Neuronal stem cell (in vitro differentiated cells): ENCODE data around the gene CDH18.

Source experiments
- DNase-seq: peaks from one replicate; pipeline ENCODE4 v3.0.0-alpha.2; 2013; ENCODE audit warnings: low spot score
- H2AFZ ChIP-seq: one replicate; pipeline ENCODE4 v1.6.1; 2013; ENCODE audit warnings: mild to moderate bottlenecking, low read length, inconsistent platforms
- H2AK5ac ChIP-seq: 2 replicates; pipeline ENCODE4 v1.6.1; 2013; ENCODE audit warnings: low read depth, mild to moderate bottlenecking, inconsistent platforms, low read length, moderate library complexity, mixed read lengths
- H2BK120ac ChIP-seq: 2 replicates; pipeline ENCODE4 v1.6.1; 2013; ENCODE audit warnings: low read depth, mild to moderate bottlenecking, inconsistent platforms, low read length, moderate library complexity, mixed read lengths
- H2BK12ac ChIP-seq: one replicate; pipeline ENCODE4 v1.6.1; 2013; ENCODE audit warnings: low read length, inconsistent platforms
- H2BK15ac ChIP-seq: 2 replicates; pipeline ENCODE4 v1.6.1; 2013; ENCODE audit warnings: mild to moderate bottlenecking, low read length, inconsistent platforms, mixed read lengths
- H2BK5ac ChIP-seq: one replicate; pipeline ENCODE4 v1.6.1; 2013; ENCODE audit warnings: inconsistent platforms, mild to moderate bottlenecking, low read length, moderate library complexity
- H3K14ac ChIP-seq: one replicate; pipeline ENCODE4 v1.6.1; 2013; ENCODE audit warnings: low read length, inconsistent platforms
- H3K18ac ChIP-seq: 2 replicates; pipeline ENCODE4 v1.6.1; 2013; ENCODE audit warnings: low read length, inconsistent platforms
- H3K23ac ChIP-seq: 2 replicates; pipeline ENCODE4 v1.6.1; 2013; ENCODE audit warnings: low read depth, mild to moderate bottlenecking, mixed read lengths, low read length, inconsistent platforms; ENCODE audit not compliant: poor library complexity
- H3K27ac ChIP-seq: replicated peaks from 3 replicates; pipeline ENCODE4 v1.5.1; 2013; ENCODE audit warnings: low read length, inconsistent platforms
- H3K27me3 ChIP-seq, 3 experiments: 2 replicates each; pipeline ENCODE4 v1.6.1; 2013; ENCODE audit warnings: low read length in 3 of 3, mild to moderate bottlenecking in 2 of 3, inconsistent platforms in 1 of 3, low read depth in 1 of 3, mixed read lengths in 1 of 3, moderate library complexity in 1 of 3; ENCODE audit not compliant: control insufficient read depth in 3 of 3, insufficient read depth in 3 of 3
- H3K36me3 ChIP-seq, 2 donors: replicated peaks in 1 of 2; 2 replicates each; pipeline ENCODE4 v1.6.1; 2013; ENCODE audit warnings: low read length in 2 of 2; ENCODE audit not compliant: control insufficient read depth in 2 of 2, insufficient read depth in 2 of 2
- H3K4ac ChIP-seq: 2 replicates; pipeline ENCODE4 v1.6.1; 2013; ENCODE audit warnings: inconsistent platforms, mild to moderate bottlenecking, low read length, moderate library complexity
- H3K4me1 ChIP-seq, 2 donors: 1 replicate in 1 of 2; 2 replicates in 1 of 2; pipeline ENCODE4 v1.6.1; 2013; ENCODE audit warnings: low read length in 2 of 2, low read depth in 1 of 2; ENCODE audit not compliant: control insufficient read depth in 2 of 2, insufficient read depth in 1 of 2
- H3K4me2 ChIP-seq: one replicate; pipeline ENCODE4 v1.6.1; 2013; ENCODE audit warnings: mild to moderate bottlenecking, low read length, inconsistent platforms; ENCODE audit not compliant: insufficient read depth, poor library complexity, severe bottlenecking
- H3K4me3 ChIP-seq, 2 donors: 2 replicates each; pipeline ENCODE4 v1.5.1; 2013; ENCODE audit warnings: low read length in 2 of 2, mild to moderate bottlenecking in 2 of 2, inconsistent platforms in 1 of 2, moderate library complexity in 1 of 2
- H3K79me1 ChIP-seq: one replicate; pipeline ENCODE4 v1.6.1; 2013; ENCODE audit warnings: low read depth, mild to moderate bottlenecking, inconsistent platforms, low read length, moderate library complexity
- H3K9ac ChIP-seq: one replicate; pipeline ENCODE4 v1.6.1; 2013; ENCODE audit warnings: mild to moderate bottlenecking, low read depth, low read length, inconsistent platforms; ENCODE audit not compliant: poor library complexity
- H3K9me3 ChIP-seq, 2 donors: replicated peaks in 1 of 2; 2 replicates each; pipeline versions ENCODE3 to v1.6.1; 2013; ENCODE audit warnings: low read length in 2 of 2, mild to moderate bottlenecking in 2 of 2, inconsistent platforms in 1 of 2, low read depth in 1 of 2, mixed read lengths in 1 of 2, moderate library complexity in 1 of 2; ENCODE audit not compliant: control insufficient read depth in 2 of 2, insufficient read depth in 1 of 2
- H4K8ac ChIP-seq: one replicate; pipeline ENCODE4 v1.6.1; 2013; ENCODE audit warnings: low read depth, mild to moderate bottlenecking, inconsistent platforms, low read length, moderate library complexity
- H4K91ac ChIP-seq: one replicate; pipeline ENCODE4 v1.6.1; 2013; ENCODE audit warnings: low read length, low read depth, mild to moderate bottlenecking, inconsistent platforms; ENCODE audit not compliant: poor library complexity
- WGBS, 2 donors: extraction: QIAGEN DNeasy Blood & Tissue Kit; methylation state at CpG; one replicate each; pipeline ENCODE4 v1.1.7; 2013; ENCODE audit warnings: missing lambda C conversion rate in 2 of 2, mixed read lengths in 1 of 2; ENCODE audit not compliant: insufficient read length in 2 of 2, insufficient replicate concordance in 1 of 2; ENCODE audit errors: extremely low coverage in 2 of 2; 5-methylcytosine and 5-hydroxymethylcytosine counted together

The CDH18 gene

DNA sequence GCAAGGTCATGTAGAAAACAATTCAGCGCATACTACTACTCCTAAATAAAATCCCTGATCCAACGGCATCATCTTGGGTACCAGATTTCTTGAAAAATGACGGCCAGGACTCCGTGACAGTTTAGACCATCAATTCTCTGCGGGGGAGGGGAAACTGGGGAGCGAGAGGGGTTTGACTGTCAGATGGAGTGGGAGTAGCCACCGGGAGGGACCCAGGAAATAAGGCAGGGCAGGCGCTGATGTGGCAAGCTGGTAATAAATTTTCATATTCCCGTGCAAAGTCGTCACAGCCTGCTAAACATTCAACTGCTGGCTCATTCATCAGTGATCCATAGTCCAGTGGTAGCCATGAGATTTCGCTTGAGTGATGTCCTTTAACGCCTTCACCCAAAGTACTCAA, 457 bp upstream of the CDH18 start:
- Histone ChIP-seq H3K4me3 (peak overlapping the region; percentile 30 to 61), H3K14ac (no peak overlapping the region), H3K27me3 (peaks cover 0 to 38% (median 6%) of the 10 kb centered on the region in 3 experiments), H3K4me1 (peaks cover 0 to 2% of the 10 kb centered on the region in 2 donors), H3K27ac (no peak overlapping the region), H3K36me3 (no peaks in the 10 kb centered on the region), H3K18ac (no peak overlapping the region), H3K4me2 (peak overlapping the region; percentile 75), H2BK120ac (no peak overlapping the region), H3K9me3 (no peaks in the 10 kb centered on the region), H4K91ac (no peak overlapping the region), H3K79me1 (no peaks in the 10 kb centered on the region), H3K4ac (no peak overlapping the region), H2BK12ac (no peak overlapping the region), H3K9ac (no peak overlapping the region), H2BK5ac (no peak overlapping the region), H4K8ac (no peak overlapping the region), H2BK15ac (no peak overlapping the region), H3K23ac (no peak overlapping the region), H2AK5ac (no peak overlapping the region), H2AFZ (peak overlapping the region; percentile 89)
- DNase-seq, result no peak
- WGBS, 2 donors, result no CpG with 5 or more reads among the region's 12 CpGs

DNA sequence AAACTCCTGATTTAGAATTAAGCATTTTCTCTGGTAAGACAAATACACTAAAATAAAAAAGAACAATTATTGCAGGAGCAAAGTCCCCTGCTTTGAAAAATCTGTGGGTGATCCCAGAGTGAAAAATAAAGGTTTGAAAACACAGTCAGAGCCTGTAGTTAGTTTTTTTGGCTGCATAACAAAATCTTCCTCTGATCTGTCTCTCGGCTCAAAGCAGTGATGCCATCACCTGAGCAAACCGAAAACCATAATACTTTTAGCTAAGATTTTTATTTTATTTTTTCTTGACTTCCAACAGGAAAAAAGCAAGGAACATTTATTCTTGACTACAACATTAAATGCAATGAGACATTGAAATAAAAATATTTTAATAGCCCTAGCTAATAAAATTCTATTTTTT, 1.2 kb downstream of the CDH18 start:
- Histone ChIP-seq H3K27me3 (peaks cover 0 to 38% (median 6%) of the 10 kb centered on the region in 3 experiments), H3K14ac (no peak overlapping the region), H2BK12ac (no peak overlapping the region), H3K4me3 (no peak overlapping the region), H3K23ac (no peak overlapping the region), H3K36me3 (no peaks in the 10 kb centered on the region), H2BK120ac (no peak overlapping the region), H2BK5ac (no peak overlapping the region), H3K9ac (no peak overlapping the region), H3K4me1 (peaks cover 0 to 2% of the 10 kb centered on the region in 2 donors), H3K18ac (no peak overlapping the region), H3K9me3 (no peaks in the 10 kb centered on the region), H2AK5ac (no peak overlapping the region), H3K79me1 (no peaks in the 10 kb centered on the region), H3K4me2 (no peak overlapping the region), H3K27ac (no peak overlapping the region), H4K8ac (no peak overlapping the region), H4K91ac (no peak overlapping the region), H2AFZ (no peak overlapping the region), H2BK15ac (no peak overlapping the region), H3K4ac (no peak overlapping the region)
- no peak for DNase-seq
- WGBS, 2 donors, result no CpG with 5 or more reads among the region's 2 CpGs

GRCh38 chr5:19986031-19986619, 1.9 kb downstream of the CDH18 start:
- no peak overlapping the region for H2BK12ac ChIP-seq
- no peak overlapping the region for H3K14ac ChIP-seq
- no CpG with 5 or more reads among the region's 1 CpG for WGBS, 2 donors
- H2AK5ac ChIP-seq, result no peak overlapping the region
- no peak overlapping the region for H3K18ac ChIP-seq
- H2AFZ ChIP-seq, result no peak overlapping the region
- no peak overlapping the region for H2BK15ac ChIP-seq
- H3K79me1 ChIP-seq, result no peaks in the 10 kb centered on the region
- no peak overlapping the region for H2BK120ac ChIP-seq
- H3K9ac ChIP-seq, result no peak overlapping the region
- no peak for DNase-seq
- no peak overlapping the region for H3K4ac ChIP-seq
- H3K27me3 ChIP-seq, result peaks cover 0 to 38% (median 6%) of the 10 kb centered on the region in 3 experiments
- no peaks in the 10 kb centered on the region for H3K36me3 ChIP-seq
- H3K23ac ChIP-seq, result no peak overlapping the region
- no peak overlapping the region for H3K4me2 ChIP-seq
- H3K4me1 ChIP-seq, result peaks cover 0 to 2% of the 10 kb centered on the region in 2 donors
- no peak overlapping the region for H4K8ac ChIP-seq
- no peak overlapping the region for H3K27ac ChIP-seq
- H3K4me3 ChIP-seq, result no peak overlapping the region
- H2BK5ac ChIP-seq, result no peak overlapping the region
- H4K91ac ChIP-seq, result no peak overlapping the region
- no peaks in the 10 kb centered on the region for H3K9me3 ChIP-seq

DNA sequence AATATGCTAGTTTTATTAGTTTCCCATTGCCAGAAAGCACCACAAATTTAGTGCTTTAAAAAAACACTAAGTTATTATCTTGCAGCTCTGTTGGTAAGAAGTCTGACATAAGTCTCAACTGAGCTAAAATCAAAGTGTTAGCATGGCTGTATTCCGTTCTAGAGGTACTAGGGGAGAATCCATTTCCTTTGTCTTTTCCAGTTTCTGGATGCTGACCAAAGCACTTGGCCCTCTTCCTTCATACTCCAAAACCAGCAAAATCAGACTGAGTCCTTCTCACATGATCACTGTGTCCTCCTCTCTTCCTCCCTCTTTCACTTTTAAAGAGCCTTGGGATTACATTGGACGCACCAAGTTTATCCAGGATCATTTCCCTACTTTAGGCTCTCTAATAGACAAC, 9.5 kb downstream of the CDH18 start:
- no peak overlapping the region for H2BK5ac ChIP-seq
- H3K23ac ChIP-seq, result no peak overlapping the region
- no peak overlapping the region for H4K8ac ChIP-seq
- no peak overlapping the region for H3K4me2 ChIP-seq
- no peak overlapping the region for H2AFZ ChIP-seq
- H3K9me3 ChIP-seq, result no peaks in the 10 kb centered on the region
- no peak overlapping the region for H2BK120ac ChIP-seq
- DNase-seq, result no peak
- H3K18ac ChIP-seq, result no peak overlapping the region
- no peaks in the 10 kb centered on the region for H3K4me1 ChIP-seq
- no CpG with 5 or more reads among the region's 2 CpGs for WGBS, 2 donors
- H2BK12ac ChIP-seq, result no peak overlapping the region
- H3K4me3 ChIP-seq, result no peak overlapping the region
- H3K27ac ChIP-seq, result no peak overlapping the region
- no peak overlapping the region for H2AK5ac ChIP-seq
- no peak overlapping the region for H3K4ac ChIP-seq
- H3K9ac ChIP-seq, result no peak overlapping the region
- no peaks in the 10 kb centered on the region for H3K36me3 ChIP-seq
- no peaks in the 10 kb centered on the region for H3K79me1 ChIP-seq
- no peak overlapping the region for H3K14ac ChIP-seq
- no peak overlapping the region for H4K91ac ChIP-seq
- no peak overlapping the region for H2BK15ac ChIP-seq
- no peaks in the 10 kb centered on the region for H3K27me3 ChIP-seq
